ENCODE data around the gene IQCF5.

DNA sequence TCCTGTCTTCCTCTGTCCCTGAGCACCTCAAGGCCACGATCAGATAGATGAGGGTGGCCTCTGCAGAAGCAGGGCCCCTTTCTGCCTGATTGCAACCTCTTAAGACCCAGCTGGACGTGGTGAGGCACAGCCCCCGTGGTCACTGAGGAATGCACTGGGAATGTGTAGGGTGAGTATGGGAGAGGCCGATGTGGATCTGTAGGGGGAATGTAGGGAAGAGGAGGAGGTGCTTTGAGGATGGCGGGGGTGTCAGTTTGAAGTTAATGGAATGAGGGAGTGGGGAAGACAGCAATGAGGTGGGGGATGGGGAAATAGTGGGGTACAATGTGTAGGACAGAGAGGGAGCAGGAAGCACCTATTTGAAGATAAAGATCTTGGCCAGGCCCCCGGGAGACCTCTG lies 785 bp upstream of the IQCF5 start:
- TF ChIP-seq, protein P1, sequence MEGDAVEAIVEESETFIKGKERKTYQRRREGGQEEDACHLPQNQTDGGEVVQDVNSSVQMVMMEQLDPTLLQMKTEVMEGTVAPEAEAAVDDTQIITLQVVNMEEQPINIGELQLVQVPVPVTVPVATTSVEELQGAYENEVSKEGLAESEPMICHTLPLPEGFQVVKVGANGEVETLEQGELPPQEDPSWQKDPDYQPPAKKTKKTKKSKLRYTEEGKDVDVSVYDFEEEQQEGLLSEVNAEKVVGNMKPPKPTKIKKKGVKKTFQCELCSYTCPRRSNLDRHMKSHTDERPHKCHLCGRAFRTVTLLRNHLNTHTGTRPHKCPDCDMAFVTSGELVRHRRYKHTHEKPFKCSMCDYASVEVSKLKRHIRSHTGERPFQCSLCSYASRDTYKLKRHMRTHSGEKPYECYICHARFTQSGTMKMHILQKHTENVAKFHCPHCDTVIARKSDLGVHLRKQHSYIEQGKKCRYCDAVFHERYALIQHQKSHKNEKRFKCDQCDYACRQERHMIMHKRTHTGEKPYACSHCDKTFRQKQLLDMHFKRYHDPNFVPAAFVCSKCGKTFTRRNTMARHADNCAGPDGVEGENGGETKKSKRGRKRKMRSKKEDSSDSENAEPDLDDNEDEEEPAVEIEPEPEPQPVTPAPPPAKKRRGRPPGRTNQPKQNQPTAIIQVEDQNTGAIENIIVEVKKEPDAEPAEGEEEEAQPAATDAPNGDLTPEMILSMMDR (IDR thresholded peaks at IDR 0.05): no peak
- TF ChIP-seq POLR2A (IDR thresholded peaks at IDR 0.05): no peak

Measured in tibial nerve (tissue), 3 donors.